WTC11 (cell line): ENCODE data around the gene AFF3.

ENCODE experiments used
- ATF6 ChIP-seq: sonication (generic); formaldehyde crosslinking; IDR thresholded peaks from 2 replicates; pipeline ENCODE4 v1.8.1; 2023; ENCODE audit warnings: mild to moderate bottlenecking, missing genetic modification reagents
- CBFB ChIP-seq: sonication (generic); formaldehyde crosslinking; IDR thresholded peaks from 2 replicates; pipeline ENCODE4 v1.8.1; 2022; ENCODE audit warnings: mild to moderate bottlenecking, low read depth, missing genetic modification reagents
- FOXP4 ChIP-seq: sonication (generic); formaldehyde crosslinking; IDR thresholded peaks from 2 replicates; pipeline ENCODE4 v1.8.0; 2022; ENCODE audit warnings: mild to moderate bottlenecking, missing genetic modification reagents
- IRF1 ChIP-seq: sonication (generic); formaldehyde crosslinking; IDR thresholded peaks from 2 replicates; pipeline ENCODE4 v1.8.0; 2023; ENCODE audit warnings: missing genetic modification reagents
- TEAD4 ChIP-seq: sonication (generic); formaldehyde crosslinking; IDR thresholded peaks from 2 replicates; pipeline ENCODE4 v1.8.0; 2022; ENCODE audit warnings: mild to moderate bottlenecking, missing genetic modification reagents
- USF2 ChIP-seq: sonication (generic); formaldehyde crosslinking; IDR thresholded peaks from 2 replicates; pipeline ENCODE4 v1.8.1; 2023; ENCODE audit warnings: mild to moderate bottlenecking, missing genetic modification reagents, moderate library complexity
- ZNF512 ChIP-seq: sonication (generic); formaldehyde crosslinking; IDR thresholded peaks from 2 replicates; pipeline ENCODE4 v1.8.1; 2022; ENCODE audit warnings: missing genetic modification reagents, borderline replicate concordance
- TF ChIP-seq, protein P1 (sequence below): fragments of 200-600 bp; IDR thresholded peaks from 2 replicates; pipeline ENCODE4 v1.8.0; 2022; ENCODE audit warnings: antibody characterized with exemption
- TF ChIP-seq, protein P2 (sequence below): fragments of 250-450 bp; sonication (Bioruptor Pico); IDR thresholded peaks from 2 replicates; pipeline ENCODE4 v1.9.0; 2021; ENCODE audit warnings: mild to moderate bottlenecking
- TF ChIP-seq, protein P3 (sequence below): fragments of 250-450 bp; sonication (Bioruptor Pico); IDR thresholded peaks from 2 replicates; pipeline ENCODE4 v1.9.0; 2021; ENCODE audit warnings: mild to moderate bottlenecking, borderline replicate concordance
- TF ChIP-seq, protein P4 (sequence below): sonication (generic); formaldehyde crosslinking; IDR thresholded peaks from 2 replicates; pipeline ENCODE4 v1.8.1; 2022; ENCODE audit warnings: mild to moderate bottlenecking, missing genetic modification reagents, moderate library complexity, borderline replicate concordance

- TF ChIP-seq, protein P1, sequence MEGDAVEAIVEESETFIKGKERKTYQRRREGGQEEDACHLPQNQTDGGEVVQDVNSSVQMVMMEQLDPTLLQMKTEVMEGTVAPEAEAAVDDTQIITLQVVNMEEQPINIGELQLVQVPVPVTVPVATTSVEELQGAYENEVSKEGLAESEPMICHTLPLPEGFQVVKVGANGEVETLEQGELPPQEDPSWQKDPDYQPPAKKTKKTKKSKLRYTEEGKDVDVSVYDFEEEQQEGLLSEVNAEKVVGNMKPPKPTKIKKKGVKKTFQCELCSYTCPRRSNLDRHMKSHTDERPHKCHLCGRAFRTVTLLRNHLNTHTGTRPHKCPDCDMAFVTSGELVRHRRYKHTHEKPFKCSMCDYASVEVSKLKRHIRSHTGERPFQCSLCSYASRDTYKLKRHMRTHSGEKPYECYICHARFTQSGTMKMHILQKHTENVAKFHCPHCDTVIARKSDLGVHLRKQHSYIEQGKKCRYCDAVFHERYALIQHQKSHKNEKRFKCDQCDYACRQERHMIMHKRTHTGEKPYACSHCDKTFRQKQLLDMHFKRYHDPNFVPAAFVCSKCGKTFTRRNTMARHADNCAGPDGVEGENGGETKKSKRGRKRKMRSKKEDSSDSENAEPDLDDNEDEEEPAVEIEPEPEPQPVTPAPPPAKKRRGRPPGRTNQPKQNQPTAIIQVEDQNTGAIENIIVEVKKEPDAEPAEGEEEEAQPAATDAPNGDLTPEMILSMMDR, result no peak
- TF ChIP-seq, protein P2, sequence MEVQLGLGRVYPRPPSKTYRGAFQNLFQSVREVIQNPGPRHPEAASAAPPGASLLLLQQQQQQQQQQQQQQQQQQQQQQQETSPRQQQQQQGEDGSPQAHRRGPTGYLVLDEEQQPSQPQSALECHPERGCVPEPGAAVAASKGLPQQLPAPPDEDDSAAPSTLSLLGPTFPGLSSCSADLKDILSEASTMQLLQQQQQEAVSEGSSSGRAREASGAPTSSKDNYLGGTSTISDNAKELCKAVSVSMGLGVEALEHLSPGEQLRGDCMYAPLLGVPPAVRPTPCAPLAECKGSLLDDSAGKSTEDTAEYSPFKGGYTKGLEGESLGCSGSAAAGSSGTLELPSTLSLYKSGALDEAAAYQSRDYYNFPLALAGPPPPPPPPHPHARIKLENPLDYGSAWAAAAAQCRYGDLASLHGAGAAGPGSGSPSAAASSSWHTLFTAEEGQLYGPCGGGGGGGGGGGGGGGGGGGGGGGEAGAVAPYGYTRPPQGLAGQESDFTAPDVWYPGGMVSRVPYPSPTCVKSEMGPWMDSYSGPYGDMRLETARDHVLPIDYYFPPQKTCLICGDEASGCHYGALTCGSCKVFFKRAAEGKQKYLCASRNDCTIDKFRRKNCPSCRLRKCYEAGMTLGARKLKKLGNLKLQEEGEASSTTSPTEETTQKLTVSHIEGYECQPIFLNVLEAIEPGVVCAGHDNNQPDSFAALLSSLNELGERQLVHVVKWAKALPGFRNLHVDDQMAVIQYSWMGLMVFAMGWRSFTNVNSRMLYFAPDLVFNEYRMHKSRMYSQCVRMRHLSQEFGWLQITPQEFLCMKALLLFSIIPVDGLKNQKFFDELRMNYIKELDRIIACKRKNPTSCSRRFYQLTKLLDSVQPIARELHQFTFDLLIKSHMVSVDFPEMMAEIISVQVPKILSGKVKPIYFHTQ (CRISPR knock-in tag), result no peak
- TF ChIP-seq FOXP4 (CRISPR knock-in tag), result no peak
- TF ChIP-seq USF2 (CRISPR knock-in tag), result no peak
- TF ChIP-seq, protein P3, sequence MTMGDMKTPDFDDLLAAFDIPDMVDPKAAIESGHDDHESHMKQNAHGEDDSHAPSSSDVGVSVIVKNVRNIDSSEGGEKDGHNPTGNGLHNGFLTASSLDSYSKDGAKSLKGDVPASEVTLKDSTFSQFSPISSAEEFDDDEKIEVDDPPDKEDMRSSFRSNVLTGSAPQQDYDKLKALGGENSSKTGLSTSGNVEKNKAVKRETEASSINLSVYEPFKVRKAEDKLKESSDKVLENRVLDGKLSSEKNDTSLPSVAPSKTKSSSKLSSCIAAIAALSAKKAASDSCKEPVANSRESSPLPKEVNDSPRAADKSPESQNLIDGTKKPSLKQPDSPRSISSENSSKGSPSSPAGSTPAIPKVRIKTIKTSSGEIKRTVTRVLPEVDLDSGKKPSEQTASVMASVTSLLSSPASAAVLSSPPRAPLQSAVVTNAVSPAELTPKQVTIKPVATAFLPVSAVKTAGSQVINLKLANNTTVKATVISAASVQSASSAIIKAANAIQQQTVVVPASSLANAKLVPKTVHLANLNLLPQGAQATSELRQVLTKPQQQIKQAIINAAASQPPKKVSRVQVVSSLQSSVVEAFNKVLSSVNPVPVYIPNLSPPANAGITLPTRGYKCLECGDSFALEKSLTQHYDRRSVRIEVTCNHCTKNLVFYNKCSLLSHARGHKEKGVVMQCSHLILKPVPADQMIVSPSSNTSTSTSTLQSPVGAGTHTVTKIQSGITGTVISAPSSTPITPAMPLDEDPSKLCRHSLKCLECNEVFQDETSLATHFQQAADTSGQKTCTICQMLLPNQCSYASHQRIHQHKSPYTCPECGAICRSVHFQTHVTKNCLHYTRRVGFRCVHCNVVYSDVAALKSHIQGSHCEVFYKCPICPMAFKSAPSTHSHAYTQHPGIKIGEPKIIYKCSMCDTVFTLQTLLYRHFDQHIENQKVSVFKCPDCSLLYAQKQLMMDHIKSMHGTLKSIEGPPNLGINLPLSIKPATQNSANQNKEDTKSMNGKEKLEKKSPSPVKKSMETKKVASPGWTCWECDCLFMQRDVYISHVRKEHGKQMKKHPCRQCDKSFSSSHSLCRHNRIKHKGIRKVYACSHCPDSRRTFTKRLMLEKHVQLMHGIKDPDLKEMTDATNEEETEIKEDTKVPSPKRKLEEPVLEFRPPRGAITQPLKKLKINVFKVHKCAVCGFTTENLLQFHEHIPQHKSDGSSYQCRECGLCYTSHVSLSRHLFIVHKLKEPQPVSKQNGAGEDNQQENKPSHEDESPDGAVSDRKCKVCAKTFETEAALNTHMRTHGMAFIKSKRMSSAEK (CRISPR knock-in tag), result no peak
- TF ChIP-seq IRF1 (CRISPR knock-in tag), result no peak
- TF ChIP-seq TEAD4 (CRISPR knock-in tag), result no peak
- TF ChIP-seq, protein P4, sequence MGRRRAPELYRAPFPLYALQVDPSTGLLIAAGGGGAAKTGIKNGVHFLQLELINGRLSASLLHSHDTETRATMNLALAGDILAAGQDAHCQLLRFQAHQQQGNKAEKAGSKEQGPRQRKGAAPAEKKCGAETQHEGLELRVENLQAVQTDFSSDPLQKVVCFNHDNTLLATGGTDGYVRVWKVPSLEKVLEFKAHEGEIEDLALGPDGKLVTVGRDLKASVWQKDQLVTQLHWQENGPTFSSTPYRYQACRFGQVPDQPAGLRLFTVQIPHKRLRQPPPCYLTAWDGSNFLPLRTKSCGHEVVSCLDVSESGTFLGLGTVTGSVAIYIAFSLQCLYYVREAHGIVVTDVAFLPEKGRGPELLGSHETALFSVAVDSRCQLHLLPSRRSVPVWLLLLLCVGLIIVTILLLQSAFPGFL, result no peak
- no peak for TF ChIP-seq ZNF512 (CRISPR knock-in tag)
- no peak for TF ChIP-seq ATF6 (CRISPR knock-in tag)
- no peak for TF ChIP-seq CBFB (CRISPR knock-in tag)
These were observed 106.4 kb downstream of the AFF3 start for GRCh38 chr2:100036026-100036425.
